ENCODE measurements around the gene CT45A10.
"Not testable (repeated sequence)": the region's sequence is repeated elsewhere in the genome, so short reads cannot be mapped to it uniquely, and the experiment has no call there.

Gene CT45A10, protein sequence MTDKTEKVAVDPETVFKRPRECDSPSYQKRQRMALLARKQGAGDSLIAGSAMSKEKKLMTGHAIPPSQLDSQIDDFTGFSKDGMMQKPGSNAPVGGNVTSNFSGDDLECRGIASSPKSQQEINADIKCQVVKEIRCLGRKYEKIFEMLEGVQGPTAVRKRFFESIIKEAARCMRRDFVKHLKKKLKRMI

DNA sequence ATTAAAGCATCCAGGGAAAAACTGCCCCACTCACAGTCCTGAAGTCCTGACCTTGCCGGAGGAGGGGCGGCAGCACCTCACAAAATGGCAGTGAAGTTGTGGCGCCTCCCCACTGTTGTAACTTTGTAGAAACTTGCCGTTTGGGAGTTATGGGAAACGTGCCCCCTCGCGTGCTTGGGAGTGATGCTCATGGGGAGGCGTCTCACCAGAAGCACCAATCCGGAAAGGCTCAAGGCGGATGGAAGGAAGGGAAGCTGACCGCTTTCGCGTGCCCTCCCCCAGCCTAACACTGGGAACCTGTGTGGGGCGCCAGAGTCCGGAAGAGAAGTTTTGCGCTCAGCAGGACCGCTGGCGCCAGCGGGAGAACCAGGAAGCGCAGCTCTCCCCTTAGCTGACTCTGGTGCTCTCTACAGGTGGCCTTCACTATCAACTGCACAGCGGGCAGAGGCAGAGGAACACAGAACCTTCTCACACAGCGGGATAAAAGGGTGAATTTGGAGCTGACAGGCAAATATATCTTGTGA lies at the start of gene CT45A10, which contains the start of gene SAGE1:
TSS of gene CT45A10 (minus strand) at position 151 of the 524 bp plus-strand sequence. CDS start 8,100 bp downstream, outside the sequence.
TSS of gene SAGE1 (plus strand) at position 423 of the 524 bp plus-strand sequence. CDS start 2,527 bp downstream, outside the sequence.
- DNase-seq = no peak

DNA sequence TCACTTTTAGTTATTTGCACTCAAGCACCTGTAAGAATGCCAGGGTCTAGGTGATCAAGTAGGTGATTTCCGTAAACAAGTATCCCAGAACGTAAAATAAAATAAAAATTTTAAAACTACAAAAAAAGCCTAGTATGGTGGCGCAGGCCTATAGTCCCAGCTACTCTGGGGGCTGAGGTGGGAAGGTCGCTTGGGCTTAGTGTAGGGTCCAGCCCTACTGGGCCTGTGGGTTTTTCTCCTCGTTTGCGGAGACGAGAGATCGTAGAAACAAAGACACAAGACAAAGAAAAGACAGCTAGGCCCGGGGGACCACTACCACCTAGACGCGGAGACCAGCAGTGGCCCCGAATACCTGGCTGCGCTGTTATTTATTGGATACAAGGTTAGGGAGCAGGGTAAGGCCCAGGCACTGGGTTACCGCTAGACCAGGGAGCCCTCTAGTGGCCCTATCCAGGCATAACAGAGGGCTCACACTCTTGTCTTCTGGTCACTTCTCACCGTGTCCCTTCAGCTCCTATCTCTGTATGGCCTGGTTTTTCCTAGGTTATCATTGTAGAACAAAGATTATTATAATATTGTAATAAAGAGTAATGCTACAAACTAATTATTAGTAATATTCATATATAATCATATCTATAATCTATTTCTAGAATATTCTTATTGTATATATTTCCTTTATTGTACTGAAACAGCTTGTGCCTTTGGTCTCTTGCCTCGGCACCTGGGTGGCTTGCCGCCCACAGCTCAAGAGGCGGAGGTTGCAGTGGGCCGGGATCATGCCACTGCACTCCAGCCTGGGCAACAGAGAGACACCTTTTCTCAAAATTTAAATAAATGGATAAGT lies 38.6 kb upstream of the CT45A10 start:
- peak; percentile 60 for DNase-seq

DNA sequence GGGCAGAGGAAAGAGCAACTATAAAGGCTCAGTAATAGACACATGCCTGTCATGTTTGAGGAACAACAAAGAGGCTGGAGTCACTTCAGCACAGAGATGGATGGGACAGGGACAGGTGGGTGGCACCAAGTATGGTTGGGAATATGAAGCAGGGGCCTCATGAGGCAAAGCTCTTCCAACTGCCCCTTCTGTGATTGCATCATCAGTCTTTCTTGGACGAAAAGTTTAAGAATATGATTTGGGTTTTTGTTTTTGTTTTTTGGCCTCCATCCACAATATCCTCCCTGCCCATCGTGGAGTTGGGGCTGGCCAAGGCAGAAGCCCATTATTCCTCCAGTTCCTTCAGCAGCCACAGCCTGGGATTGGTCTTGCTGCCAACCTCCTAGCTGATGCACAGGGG lies 34.7 kb upstream of the CT45A10 start:
- DNase-seq = no peak

DNA sequence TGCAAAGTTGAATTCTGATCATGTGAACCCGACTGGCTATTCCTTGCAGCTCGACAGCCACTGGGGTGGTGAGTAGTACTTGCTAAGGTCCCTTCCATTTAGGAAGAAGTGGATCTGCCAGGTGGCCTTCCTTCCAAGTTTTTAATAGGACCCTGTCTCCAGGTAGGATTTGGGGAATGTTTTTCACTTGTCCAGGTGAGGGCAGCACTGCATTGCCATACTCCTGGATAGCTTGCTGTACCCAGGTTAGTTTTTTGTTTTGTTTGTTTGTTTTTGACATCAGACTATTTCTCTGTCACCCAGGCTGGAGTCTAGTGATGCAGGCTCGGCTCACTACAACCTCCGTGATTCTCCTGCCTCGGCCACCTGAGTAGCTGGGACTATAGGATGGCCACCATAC lies 30.1 kb upstream of the CT45A10 start:
- no peak for DNase-seq

DNA sequence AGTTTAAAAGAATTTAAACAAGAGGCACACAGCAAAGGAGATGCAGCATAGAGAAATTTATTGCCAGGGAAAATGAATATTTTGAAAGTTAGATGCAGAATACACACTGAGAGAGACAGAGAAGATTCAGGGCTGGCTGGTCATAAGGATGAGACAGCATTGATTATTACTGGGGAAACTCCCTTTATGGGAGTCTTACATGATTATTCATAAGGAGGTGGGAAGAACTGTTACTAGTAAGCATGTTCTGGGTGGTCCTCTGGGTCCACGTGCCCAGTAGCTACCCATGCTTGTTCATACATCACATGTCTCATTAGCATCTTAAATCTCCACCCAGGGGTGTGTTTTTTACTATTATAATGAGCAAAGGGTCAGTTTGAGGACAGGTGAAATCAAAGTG lies 27.3 kb upstream of the CT45A10 start:
- DNase-seq = not testable (repeated sequence)

DNA sequence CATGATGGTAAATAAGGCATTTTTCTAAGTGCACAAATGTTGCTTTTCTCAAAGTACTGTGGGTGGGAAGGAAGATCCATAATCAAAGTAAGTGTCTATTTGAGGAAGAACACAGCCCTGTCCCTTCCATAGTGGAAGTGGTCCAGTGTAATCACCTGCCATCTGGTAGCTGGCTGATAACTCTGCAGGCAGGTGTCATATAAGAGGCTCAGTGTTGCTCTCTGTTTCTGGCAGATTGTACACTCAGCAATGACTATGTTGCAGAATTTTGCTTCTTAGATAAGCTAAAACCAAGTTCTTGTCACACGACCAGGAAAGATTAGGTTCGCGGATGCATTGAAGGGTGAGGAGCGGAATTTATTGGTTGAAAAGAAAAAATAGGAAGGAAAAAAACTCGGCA lies 21.2 kb upstream of the CT45A10 start:
- DNase-seq = no peak

DNA sequence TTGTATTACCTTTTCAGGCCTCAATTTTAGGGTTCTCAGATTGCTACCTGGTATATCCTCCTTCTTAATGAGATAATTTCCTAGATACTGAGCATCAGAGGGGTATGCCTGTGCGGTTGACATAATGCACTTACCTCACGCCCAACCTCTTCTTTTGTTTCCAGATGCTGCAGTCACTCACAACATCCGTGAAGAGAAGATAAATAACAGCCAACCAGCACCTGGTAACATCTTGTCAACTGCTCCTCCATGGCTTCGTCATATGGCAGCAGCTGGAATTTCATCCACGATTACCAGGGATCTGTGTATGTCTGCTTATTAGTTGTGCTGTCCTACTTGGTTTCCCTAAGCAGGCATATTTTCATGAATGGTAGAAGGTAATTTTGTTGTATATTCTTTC lies 17.0 kb upstream of the CT45A10 start:
- no peak for DNase-seq

DNA sequence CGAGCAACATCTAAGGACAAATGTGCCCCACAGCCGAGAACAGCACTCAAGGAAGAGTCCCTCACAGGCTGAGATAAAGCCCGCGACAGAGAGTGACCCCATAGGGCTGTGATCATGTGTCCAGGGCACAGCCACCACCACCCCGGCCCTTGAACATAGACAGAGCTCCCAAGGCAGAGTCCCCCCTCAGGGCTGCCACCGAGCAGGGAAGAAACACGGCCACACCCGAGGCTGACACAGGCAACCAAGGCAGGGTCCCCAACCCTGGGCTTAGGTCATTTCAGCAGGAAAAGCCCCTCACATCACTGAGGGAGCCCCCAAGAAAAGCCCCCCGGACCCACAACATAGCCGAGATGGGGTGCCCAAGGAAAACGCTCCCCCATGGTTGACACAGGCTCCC lies 463 bp downstream of the CT45A10 start:
- no peak for DNase-seq

DNA sequence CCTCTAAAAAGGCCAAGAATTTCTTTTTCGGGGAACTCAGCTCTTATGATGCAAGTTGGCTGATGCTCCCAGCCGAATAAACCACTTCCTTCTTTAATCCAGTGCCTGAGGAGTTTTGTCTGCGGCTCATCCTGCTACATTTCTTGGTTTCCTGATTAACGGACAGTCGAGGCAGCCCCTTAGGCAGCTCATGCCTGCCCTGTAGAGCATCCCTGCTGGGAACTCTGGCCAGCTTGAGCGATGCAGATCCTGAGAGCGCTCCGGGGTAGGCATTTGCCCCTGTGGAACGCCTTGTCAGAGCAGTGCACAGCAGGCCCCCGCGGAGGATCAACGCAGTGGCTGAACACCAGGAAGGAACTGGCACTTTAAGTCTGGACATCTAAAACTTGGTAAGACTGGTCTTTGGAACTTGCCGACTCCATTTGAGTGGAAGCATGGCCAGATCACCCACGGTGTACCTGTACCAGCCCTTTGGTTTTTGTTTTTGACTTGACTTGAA lies 3.1 kb downstream of the CT45A10 start:
- no peak for DNase-seq

DNA sequence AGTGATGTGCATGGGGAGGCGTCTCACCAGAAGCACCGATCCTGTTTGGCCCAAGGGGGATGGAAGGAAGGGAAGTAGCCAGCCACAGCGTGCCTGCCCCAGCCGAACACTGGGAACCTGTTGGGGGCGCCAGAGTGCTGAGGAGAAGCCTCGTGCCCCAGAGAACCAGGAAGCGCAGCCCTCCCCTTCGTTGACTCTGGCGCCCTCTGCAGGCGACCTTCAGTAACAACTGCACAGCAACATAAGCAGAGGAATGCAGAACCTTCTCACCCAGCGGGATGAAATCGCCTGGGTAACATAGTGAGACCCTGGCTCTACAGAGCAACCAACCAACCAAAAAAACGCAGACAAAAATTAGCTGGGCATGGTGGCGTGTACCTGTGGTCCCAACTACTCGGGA lies 4.3 kb downstream of the CT45A10 start:
- peak; percentile 61 for DNase-seq

DNA sequence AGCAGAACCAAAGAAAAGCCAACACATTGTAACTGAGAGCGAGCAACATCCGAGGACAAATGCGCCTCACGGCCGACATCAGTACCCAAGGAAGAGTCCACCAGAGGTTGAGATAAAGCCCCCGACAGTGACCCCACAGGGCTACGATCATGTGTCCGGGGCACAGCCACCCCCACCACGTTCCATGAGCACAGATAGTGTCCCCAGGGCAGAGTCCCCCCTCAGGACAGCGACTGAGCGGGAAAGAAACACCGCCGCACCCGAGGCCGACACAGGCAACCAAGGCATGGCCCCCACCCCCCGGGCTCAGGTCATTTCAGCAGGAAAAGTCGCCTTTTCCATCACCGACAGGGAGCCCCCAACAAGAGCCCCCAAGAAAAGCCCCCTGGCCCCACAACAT lies 5.0 kb downstream of the CT45A10 start:
- not testable (repeated sequence) for DNase-seq

DNA sequence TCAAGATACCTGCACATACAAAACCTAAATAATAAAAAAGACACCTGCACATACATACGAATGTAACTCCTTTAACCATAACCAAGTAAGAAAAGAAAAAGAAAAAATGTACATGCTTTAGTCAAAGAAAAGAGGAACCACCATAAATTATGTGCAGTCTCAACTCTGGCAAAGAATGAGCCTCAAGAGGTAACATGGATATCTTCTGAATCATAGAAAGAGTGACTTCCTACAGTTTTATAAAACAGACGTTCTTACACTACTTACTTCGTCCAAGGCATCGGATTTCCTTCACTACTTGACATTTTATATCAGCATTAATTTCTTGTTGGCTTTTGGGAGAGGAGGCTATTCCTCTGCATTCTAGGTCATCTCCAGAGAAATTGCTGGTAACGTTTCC lies 10.5 kb downstream of the CT45A10 start:
- not testable (repeated sequence) for DNase-seq

DNA sequence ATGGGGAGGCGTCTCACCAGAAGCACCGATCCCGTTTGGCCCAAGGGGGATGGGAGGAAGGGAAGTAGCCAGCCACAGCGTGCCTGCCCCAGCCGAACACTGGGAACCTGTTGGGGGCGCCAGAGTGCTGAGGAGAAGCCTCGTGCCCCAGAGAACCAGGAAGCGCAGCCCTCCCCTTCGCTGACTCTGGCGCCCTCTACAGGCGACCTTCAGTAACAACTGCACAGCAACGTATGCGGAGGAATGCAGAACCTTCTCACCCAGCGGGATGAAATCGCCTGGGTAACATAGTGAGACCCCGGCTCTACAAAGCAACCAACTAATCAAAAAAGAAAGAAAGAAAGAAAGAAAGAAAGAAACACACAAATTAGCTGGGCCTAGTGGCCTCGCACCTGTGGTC lies 21.5 kb downstream of the CT45A10 start, which contains the start of gene CT45A9:
TSS of gene CT45A9 (minus strand) at position 101 of the 400 bp plus-strand sequence. CDS start 3,751 bp downstream, outside the sequence.
- DNase-seq = not testable (repeated sequence)

DNA sequence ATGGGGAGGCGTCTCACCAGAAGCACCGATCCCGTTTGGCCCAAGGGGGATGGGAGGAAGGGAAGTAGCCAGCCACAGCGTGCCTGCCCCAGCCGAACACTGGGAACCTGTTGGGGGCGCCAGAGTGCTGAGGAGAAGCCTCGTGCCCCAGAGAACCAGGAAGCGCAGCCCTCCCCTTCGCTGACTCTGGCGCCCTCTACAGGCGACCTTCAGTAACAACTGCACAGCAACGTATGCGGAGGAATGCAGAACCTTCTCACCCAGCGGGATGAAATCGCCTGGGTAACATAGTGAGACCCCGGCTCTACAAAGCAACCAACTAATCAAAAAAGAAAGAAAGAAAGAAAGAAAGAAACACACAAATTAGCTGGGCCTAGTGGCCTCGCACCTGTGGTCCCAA lies 38.8 kb downstream of the CT45A10 start, which contains the start of gene CT45A8:
TSS of gene CT45A8 (minus strand) at position 101 of the 400 bp plus-strand sequence. CDS start 3,755 bp downstream, outside the sequence.
- DNase-seq = not testable (repeated sequence)

DNA sequence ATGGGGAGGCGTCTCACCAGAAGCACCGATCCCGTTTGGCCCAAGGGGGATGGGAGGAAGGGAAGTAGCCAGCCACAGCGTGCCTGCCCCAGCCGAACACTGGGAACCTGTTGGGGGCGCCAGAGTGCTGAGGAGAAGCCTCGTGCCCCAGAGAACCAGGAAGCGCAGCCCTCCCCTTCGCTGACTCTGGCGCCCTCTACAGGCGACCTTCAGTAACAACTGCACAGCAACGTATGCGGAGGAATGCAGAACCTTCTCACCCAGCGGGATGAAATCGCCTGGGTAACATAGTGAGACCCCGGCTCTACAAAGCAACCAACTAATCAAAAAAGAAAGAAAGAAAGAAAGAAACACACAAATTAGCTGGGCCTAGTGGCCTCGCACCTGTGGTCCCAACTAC lies 56.1 kb downstream of the CT45A10 start, which contains the start of gene CT45A7:
TSS of gene CT45A7 (minus strand) at position 101 of the 400 bp plus-strand sequence. CDS start 3,747 bp downstream, outside the sequence.
- not testable (repeated sequence) for DNase-seq

All from activated CD4-positive, alpha-beta T cell treated with anti-CD3 and anti-CD28 coated beads, Interleukin-10, Interleukin-2, amounts not matched to agents 100 ng/mL and 50 ng/mL, durations not matched to agents 16 hours and 8 hours (primary cell).